COR-L47 (cell line): Measurements from ENCODE around the gene VTCN1.
A peak's percentile ranks its signal among the peaks of the same experiment; 100 is the strongest.

Experiments used
- DNase-seq: peaks from one replicate; lab custom pipeline; 2025; lab: John Stamatoyannopoulos, UW

The VTCN1 gene

DNA sequence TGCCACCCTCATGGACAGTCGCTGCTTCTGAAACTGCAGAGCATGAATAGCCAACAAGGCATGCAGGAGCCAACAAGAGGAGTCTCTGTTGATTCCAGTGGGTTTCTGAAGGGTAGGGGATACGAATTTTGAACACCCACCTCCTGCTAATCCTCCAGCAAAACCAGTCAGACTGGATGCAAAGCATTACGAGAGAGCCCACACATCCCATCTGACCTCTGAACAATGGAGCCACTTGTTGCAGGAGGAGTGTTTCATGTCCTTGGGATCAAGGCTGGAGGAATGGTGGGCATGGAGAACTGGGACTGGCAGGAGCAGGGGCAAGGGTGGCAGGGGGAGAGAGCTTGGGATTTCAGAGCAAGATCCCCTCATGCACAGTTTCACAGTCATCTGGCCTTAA is 1.6 kb downstream of the VTCN1 start:
- DNase-seq = no peak

DNA sequence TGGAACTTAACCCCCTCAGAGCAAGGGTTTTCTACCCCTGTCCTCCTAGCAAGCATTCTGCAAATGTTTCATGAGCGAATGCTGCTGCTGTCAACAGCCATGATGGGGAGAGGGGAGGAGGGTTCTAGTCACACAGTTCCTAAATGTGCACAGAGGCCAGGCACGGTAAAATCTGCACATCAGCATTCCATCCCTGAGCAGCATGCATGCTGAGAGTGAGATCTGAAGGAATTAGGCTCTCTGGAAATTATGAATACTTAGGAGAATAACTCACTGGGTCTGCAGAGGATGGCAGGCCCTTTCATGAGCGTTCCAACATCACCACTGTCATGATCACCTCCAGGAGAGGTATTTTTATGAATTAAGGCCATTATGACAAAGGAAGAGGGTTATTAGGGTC is 2.1 kb downstream of the VTCN1 start:
- no peak for DNase-seq

DNA sequence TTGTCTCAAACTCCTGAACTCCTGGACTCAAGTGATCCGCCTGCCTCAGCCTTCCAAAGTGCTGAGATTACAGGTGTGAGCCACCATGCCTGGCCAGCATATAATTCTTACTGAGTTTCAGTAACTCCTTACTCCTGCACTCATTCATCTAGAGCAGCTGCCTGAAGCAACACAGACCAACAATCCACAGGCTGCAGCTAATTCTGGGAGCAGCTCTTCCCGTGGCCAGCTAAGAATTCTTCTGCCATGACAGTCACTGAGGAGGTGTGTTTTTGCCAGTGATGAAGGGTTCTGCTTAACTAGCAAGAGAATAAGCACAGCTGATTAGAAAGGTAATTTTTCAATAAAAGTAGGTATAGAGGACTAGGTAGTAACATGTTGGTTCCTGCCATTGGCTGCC is 5.4 kb downstream of the VTCN1 start:
- no peak for DNase-seq

DNA sequence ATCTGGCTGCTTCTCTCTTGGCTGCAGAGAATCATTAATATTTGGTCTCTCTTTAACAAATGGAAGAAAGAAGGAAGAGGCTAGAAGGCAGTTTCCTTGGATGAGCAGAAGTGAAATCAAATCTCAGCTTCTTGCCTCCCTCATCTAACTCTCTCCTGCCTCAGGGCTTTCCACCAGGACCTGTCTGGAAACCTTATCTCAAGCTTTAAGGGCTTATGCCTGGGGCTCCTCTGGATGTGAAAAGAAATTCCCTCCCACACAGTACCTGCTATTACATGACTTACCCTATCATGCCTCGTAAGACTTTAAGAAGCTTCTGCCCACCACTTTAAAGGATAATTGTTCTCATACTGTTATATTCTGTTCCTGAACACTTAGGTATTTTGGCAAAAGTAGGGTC is 8.9 kb downstream of the VTCN1 start:
- no peak for DNase-seq

DNA sequence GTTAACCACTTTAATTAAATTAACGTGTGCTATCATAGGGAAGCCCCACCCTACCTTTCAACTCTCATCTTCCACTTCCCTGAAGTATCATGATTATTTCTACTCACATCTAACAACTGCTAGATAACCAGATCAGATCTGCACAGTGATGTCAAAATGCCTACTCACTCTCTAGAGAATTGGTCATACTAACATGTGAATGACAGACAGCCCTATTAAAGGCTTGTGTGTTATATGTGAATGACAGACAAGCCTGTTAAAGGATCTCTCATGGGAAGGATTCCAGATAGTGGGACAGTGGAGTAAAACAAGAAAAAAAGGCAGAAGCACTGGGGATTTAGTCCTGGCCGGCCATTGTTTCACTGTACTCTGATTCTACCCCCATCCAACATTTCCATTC is 12.6 kb downstream of the VTCN1 start:
- no peak for DNase-seq

DNA sequence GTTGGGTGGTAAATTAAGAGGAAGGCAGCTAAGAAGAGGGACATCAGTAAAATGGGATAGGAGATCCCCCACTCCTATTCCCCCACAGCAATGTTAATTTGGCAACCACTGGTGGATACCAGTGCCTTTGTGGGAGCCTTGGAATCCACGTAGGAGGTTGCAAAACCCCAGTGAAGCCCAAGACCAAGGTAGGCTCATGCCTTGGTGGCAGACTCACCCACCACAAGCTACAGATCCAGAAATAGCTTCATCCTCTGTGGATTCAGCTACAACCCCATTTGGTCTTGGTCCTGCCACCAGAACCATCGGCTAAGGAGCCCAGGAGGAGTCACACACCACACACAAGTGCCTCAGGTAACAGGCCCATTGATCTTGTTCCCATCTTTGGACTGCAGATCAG is 21.0 kb downstream of the VTCN1 start:
- no peak for DNase-seq

DNA sequence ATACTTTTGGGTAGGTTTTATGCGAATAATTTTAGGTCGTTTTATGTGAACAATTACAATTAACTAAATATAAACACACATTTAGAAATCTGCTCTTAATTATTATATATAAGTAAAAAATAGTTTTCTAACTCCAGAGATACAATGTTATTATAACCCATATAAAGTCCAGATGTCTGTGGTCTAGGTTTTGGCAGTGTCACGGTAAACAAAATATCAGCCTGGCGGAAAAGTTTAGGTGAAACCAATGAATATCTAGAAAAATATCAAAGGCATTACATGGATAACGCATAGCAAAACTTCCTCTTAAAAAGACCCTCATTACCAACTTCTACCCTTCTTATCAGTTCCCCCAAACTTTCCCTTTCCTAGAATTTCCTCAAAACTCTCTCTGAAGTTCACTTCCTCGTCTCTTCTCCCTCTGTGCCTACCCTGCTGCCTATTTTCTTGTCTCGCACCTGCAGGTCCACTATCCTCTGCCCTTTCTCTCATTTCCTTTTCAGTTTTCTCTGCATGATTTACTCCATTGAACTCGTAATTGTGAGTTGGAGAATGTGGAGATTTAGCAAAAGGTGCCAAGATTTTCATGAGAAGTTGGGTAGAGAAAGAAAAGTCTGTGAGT is 21.8 kb downstream of the VTCN1 start:
- DNase-seq = no peak

DNA sequence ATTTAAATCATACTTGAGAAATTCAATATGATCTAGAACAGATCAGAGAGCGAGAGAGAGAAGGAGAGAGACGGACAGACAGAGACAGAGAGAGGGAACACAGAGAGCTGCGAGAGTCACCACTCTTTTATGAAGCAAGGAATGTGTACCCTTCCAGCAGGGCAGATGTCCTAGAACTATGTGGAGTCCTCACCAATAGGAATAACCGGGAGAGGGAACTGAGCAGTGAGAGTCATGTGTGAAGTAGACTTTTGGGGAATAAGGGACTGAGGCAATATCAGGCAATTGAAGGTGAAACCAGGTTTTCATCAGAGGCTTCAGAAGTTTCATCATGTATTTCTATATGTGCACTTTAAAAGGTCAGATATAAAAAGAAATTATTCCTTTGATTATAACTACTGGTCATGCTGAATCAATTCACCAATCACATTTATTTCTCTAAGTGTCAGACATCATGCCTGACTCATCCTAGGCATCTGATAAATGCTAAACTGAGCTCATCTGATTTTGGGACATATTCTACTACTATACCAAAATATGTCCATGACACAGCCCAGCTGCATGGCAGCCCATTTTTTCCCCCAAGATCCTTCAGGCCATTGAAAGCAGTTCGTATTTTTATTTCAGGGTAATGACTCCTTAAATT is 22.4 kb downstream of the VTCN1 start:
- no peak for DNase-seq

DNA sequence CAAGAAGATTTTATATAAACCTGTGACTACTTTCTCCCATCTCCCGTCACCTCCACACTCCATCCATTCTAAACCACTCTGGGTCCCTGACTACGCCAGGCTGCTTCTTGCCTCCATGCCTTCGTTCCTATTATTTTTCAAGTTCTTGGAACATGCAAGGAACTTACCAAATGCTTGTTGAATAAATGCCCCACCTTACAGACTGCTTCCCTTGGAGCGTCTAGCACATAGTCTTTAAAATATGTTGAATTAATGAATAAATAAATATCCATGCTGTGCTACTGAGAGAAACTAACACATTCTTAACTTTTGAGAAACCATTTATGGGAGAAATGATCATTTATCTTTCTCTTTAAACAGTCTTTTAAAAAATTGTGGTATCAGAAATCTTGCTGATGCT is 27.6 kb downstream of the VTCN1 start:
- no peak for DNase-seq

DNA sequence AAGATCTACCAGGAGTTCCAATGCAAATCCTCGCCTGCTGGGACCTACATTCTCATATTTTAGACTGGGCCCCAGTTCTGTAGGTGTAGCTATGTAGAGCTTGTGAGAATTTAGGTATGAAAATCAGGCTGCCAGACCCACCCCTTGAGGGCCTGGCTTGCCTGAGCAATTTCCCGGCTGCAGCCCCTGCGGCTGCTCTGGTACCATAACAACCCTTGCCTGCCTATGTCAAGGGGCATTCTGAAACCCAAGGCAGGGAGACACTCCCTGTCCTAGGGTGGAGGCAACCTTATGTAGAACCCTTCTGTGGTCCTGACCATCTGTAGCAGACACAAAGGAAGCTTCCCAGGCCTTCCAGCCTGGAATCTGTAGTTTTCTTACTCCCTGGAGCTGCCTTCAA is 28.4 kb downstream of the VTCN1 start:
- no peak for DNase-seq

DNA sequence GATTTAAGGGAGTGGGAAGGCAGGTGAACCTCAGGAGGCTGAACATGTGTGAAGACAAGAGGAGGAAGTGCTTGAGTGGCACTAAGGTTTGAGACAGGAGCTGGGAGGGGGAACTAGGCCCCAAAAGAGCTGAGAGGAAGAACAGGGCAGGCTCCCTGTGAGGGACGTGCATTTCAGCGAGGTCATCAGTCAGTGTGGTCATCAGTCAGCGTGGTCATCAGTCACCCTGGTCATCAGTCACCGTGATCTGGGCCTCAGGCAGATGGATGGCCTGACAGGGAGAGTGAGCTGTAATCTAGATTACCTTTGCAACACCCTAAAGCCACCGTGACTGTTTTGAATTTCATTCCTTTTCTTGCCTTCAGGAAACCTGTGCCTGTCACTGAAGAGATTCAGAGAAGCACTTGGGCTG is 29.1 kb downstream of the VTCN1 start:
- DNase-seq = no peak

DNA sequence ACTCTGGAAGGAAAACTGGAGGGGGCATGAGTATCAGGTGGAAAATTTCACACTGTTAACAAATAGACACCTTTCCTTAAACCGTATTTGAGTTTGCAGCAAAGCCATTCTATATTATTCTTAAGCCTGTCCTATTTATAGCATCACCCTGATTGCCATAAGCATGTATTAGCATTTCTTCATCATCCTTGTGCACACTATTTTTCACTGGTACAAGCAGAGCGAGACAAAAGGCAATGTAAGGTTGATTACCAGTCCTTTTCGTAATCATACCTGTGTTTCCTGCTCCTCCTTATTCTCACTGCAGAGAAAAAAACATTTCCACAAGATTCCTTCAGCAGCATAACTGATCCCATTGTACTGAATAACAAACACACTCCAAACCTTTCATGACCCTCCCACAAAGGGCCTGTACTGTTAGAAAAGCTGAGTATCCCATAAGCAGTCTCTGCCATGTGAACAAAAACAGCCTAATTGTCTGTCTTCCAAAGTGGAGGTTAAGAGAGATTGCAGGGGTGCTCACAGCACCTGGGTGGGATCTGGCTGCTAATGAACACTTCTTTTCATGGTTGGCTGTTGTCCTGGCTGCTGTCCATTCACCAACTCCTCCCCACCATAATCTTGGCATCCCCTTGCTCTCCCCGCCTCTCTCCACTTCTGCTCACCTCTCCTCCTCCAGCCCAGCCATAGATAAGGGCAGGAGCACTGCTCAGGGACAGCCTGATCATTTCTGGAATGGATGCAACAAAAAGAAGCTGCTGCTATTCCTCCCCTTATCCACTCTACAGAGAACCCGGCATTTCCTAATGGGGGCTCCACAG is 30.4 kb downstream of the VTCN1 start:
- peak; percentile 28 for DNase-seq

DNA sequence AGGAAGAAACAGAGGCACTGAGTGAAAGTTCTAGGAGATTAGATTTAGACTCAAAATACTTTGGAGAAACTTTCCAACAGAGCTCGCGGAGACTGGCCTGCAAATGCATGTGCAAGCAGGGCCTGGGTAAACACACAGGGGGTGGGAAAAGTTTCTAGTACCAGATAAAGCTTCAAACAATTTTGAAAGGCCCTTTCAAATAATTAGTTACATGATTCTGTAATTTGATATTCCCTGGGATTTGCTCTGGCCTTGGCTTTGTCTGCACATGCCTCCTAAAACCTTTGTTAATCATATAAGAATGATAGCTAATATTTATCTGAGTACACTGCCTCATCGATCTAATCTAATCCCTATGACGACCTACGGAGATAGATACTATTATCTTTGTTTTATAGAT is 31.3 kb downstream of the VTCN1 start:
- DNase-seq = no peak

DNA sequence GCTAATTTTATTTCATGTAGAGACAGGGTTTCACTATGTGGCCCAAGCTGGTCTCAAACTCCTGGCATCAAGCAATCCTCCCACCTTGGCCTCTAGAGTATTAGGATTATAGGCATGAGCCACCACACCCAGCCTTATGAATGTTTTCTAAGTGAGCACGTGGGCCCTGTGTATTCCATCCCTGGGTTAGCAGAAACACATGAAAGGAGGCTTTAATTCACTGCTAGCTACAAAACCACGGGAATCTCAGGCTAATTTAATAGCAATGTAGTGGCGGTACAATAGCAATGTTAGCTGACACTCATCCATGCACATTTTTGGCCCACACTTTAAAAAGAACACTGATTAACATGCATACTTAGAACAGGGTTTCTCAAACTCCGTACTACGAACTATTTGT is 32.0 kb downstream of the VTCN1 start:
- no peak for DNase-seq

DNA sequence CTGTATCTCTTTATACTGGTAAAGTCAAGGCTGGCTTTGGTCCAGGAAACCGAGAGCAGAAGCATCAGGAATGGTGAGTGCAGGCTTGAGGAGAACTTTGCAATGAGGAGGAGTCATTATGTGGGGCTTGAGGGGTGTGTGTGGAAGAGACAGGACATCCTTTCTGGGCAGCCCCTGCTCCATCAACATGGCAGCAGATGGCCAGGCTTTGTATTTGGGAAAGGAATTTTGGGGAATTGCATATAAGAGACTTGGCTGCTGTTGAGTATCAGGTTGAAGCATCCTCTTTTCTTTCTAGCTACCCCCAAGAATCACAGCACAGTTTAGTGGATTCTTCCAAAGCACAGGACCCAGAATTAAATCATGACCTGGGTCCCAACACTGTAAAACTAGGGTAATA is 33.4 kb downstream of the VTCN1 start:
- DNase-seq = no peak

DNA sequence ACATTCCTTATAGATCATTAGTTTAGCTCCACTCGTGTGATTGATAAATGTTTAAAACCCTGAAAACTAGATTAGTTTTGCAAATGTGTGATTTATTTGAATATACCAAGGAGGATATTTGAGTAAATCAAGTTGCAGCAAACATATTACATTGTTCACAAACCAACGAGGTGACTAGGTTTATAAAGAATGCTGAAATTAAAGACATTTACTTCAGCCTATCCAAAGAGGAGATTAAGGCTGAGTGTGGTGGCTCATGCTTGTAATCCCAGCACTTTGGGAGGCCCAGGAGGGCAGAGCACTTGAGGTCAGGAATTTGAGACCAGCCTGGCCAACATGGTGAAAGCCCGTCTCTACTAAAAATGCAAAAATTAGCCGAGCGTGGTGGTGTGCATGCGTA is 34.1 kb downstream of the VTCN1 start:
- DNase-seq = no peak

DNA sequence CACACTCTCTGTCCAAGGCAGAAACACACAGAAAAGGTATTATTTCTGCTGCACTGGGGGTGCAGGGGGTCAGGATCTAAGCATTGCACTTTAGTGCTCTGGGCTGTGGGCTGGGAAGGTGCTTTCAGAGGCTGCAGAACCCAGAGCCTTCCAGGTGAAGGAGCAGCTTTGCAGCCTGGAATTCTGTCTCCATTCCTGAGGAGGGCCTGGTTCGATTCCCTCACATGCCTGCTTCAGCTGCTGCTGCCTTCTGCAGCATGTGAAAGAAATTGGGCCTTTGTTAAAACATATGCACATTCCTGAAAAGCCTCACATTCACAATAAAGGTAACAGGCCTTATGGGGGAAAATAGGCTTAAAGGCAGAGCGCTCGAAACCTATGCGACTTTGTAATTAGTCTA is 35.9 kb downstream of the VTCN1 start:
- DNase-seq = no peak

DNA sequence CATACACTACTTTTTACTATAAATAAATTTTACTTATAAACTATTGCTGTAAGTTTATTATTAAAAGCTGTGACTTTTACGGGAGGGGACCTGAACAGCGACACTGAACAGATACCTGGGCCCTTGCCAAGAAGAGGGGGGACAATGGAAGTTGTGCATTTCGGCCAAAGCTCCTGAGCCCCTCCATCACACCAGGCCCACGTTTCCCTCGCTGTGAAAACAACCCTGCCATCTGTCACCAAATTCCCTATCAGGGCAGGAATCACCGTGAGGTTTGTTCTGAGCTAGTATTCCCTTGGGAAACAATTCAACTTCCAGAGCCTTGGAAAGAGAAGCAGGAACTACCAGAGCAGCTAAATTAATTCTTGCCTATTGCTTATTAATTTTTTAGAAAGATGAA is 37.0 kb downstream of the VTCN1 start:
- DNase-seq = no peak

DNA sequence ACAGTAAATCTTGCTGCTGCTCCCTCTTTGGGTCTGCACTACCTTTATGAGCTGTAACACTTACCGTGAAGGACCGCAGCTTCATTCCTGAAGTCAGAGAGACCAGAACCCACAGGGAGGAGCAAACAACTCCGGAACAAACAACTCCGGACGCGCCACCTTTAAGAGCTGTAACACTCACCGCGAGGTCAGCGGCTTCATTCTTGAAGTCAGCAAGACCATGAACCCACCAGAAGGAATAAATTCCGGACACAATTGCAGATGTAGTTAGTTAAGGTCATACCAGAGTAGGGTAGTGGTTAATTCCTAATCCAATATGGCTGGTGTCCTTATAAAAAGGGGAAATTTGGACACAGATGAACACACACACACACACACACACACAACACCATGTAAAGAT is 37.7 kb downstream of the VTCN1 start:
- DNase-seq = no peak

DNA sequence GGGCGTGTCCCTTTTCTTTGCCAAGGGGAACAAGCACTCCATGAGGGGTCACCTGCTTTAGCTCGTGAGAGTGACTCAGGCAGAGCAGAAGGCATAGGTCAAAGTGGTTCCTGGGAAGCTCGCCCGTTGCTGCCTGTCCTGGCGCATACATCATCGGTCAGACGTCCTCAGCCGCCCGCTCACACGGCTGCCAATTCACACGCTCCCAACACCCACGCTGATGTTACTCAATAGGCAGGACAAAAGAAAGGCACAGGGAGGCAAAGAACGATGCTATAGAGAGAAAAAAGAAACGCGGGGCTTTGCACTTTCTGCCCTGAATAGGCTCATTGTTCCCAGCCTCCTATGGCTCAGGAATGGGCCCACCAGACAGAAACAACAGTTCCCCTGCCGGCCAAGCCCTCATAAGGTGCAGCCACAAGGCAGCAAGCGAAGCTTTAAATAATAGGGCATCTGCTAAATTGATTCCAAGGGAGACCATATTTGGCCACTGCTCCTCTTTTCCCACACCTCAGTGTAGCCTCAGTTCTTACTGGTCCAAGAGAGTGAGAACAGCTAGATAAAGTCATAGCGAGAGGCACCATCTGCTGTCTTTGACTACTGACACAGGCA is 38.7 kb downstream of the VTCN1 start:
- no peak for DNase-seq

DNA sequence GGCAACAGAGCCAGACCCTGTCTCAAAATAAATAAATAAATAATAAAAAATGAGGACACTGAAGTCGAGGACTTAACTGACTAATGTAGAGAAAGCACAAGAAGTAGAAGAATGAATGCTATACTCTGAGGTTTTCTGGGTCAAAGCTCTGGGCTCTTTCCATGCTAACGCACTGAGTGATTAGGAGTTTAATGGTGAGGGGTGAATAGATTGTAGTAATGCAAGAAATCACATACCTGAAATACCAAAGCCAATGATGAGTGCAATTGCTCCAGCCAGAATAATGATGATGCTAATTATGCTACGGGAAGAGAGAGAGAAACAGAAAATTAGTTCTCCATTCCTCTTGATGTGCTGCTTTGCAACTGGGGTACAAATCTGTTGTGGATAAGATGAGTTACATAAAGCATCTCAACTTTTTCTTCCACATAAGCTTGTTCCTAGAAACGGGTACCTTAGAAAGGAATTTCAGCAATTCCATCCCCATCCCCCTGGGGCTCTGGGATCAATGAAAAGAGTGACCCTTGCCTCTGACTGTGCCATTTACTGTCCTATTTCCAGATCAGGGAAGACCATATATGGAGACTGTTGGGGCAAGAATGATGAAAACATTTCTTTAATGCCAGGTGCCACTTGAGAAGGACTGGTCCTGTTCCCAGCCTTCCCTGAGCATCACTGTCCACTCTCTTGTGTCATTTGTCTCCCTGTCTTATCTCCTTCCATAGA is 40.7 kb downstream of the VTCN1 start:
- no peak for DNase-seq

DNA sequence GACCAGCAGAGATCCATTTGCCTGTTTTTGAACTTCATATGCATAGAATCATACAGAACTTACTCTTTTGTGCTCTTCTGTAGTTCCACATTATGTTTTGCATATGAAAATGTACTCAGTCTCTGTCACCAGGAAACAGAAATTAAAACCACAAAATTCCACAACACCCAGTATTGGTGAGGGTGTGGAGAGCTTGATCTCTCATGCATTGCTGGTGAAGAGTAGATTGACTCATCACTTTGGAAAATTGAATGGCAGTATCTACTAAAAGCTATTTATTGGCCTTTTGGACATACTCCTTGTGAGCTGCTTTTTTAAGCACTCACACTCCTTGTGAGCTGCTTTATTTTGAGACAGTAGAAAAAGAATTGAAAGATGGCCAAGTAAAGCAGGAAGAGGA is 43.3 kb downstream of the VTCN1 start:
- DNase-seq = no peak
